Measurements from ENCODE around the gene JAKMIP2. TPM values are rescaled to one million over a fixed set of nuclear protein-coding genes. Genes with fewer than 3 reads are reported as not detected.

Gene JAKMIP2
- total RNA-seq, 1 experiment from 2014 or later: not detected

GRCh38 chr5:147674411-147674810, 108.1 kb downstream of the JAKMIP2 start (continued):
- TF ChIP-seq POLR2A (IDR thresholded peaks at IDR 0.05; ENCODE audit: borderline replicate concordance, extremely low read depth, insufficient read depth, insufficient read length) (no peak), ZNF274 (IDR thresholded peaks at IDR 0.05; ENCODE audit: low read depth, low read length) (no peak)
- TF ChIP-seq, protein P1, sequence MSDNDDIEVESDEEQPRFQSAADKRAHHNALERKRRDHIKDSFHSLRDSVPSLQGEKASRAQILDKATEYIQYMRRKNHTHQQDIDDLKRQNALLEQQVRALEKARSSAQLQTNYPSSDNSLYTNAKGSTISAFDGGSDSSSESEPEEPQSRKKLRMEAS (IDR thresholded peaks at IDR 0.05): no peak
- TF ChIP-seq, protein P2, sequence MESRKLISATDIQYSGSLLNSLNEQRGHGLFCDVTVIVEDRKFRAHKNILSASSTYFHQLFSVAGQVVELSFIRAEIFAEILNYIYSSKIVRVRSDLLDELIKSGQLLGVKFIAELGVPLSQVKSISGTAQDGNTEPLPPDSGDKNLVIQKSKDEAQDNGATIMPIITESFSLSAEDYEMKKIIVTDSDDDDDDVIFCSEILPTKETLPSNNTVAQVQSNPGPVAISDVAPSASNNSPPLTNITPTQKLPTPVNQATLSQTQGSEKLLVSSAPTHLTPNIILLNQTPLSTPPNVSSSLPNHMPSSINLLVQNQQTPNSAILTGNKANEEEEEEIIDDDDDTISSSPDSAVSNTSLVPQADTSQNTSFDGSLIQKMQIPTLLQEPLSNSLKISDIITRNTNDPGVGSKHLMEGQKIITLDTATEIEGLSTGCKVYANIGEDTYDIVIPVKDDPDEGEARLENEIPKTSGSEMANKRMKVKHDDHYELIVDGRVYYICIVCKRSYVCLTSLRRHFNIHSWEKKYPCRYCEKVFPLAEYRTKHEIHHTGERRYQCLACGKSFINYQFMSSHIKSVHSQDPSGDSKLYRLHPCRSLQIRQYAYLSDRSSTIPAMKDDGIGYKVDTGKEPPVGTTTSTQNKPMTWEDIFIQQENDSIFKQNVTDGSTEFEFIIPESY (IDR thresholded peaks at IDR 0.05; ENCODE audit: extremely low read depth, insufficient replicate concordance, low read length): no peak

DNA sequence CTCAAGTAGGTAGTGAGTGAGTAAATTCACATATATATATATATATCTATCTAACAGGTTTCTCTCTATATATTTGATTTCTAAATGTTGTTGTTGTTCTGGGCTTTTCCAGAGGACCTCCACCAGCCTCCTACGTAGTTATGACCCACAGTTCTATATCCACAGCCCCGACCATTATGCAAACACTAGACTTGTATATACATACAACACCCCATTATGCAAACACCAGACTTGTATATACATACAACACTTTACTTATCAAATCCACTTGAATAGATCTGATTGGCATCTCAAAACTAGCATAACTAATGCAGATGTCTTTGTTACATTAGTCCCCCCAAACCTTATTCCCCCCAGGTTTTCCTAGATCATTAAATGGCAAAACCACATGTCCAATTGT, 108.7 kb downstream of the JAKMIP2 start:
- DNase-seq (ENCODE audit: low read depth, low spot score) (no peak), ATAC-seq (no peak)
- ChIA-PET CTCF (no interaction called here), RAD21 (ENCODE audit: low non-redundant PET in 1 of 2, low total read pairs in 2 of 2, uncharacterized antibody in 2 of 2, unreplicated experiment in 2 of 2) (no interaction called here), POLR2A (no interaction called here)
- intact Hi-C loops (cut with micrococcal nuclease): loop anchor here (2.0 kb wide), 1 partner anchor 45 kb away; no protein-coding TSS in a partner anchor
- Histone ChIP-seq H3K9me3 (ENCODE audit: control insufficient read depth in 1 of 2, insufficient read depth in 1 of 2, low read depth in 1 of 2, low read length in 2 of 2) (no peaks in the 10 kb centered on the region), H3K4me2 (ENCODE audit: low read length) (no peak overlapping the region), H3K36me3 (ENCODE audit: control insufficient read depth in 1 of 2, insufficient read depth in 2 of 2, low read length in 2 of 2) (no peaks in the 10 kb centered on the region), H3K9me2 (ENCODE audit: insufficient read depth) (no peaks in the 10 kb centered on the region), H3K27me3 (ENCODE audit: insufficient read depth, low read length) (peaks cover 5% of the 10 kb centered on the region), H4K20me1 (ENCODE audit: insufficient read depth) (no peaks in the 10 kb centered on the region), H3K4me3 (replicated peaks in 1 of 2; ENCODE audit: low read depth in 1 of 2, low read length in 2 of 2) (no peak overlapping the region), H3K27ac (ENCODE audit: low read depth, low read length) (no peak overlapping the region), H3K4me1 (ENCODE audit: control insufficient read depth in 1 of 2, insufficient read depth in 2 of 2, low read length in 2 of 2) (no peaks in the 10 kb centered on the region), H3K79me2 (ENCODE audit: insufficient read depth, low read length) (no peaks in the 10 kb centered on the region), H2AFZ (ENCODE audit: low read depth, low read length, poor library complexity, severe bottlenecking) (no peak overlapping the region), H3K9ac (ENCODE audit: low read length) (no peak overlapping the region)
- TF ChIP-seq POLR2A (IDR thresholded peaks at IDR 0.05; ENCODE audit: borderline replicate concordance, extremely low read depth, insufficient read depth, insufficient read length) (no peak), YY1 (IDR thresholded peaks at IDR 0.05; ENCODE audit: extremely low read depth, insufficient replicate concordance, low read depth, low read length) (no peak)
- no TSS peak for BruUV-seq (replicated peaks)

Data from HCT116 (cell line).